ENCODE results near the gene LTBP1. TPM values are rescaled to one million over a fixed set of nuclear protein-coding genes. Genes with fewer than 3 reads are reported as not detected.

Gene LTBP1
- total RNA-seq, 1 experiment from 2014 or later, result 28.5 TPM

DNA sequence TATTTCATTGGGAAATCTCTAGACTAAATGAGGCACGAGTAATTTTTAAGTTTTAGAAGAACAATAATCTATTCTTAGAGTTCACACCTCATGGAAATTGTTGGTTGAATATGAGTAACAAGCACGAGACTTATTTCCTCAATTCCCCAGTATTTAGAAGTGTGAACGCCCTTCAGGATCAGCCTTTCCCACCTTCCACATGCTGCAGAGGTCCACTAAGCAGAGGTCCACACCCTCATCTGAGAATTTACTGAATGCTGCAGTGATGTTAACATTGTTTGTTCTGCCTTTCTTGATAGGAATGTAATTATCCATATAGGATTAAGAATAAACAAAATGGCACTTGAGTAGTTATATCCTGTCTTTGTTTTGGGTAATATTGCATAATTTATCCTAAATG, 41.8 kb downstream of the LTBP1 start:
- Histone ChIP-seq H3K9me3 (ENCODE audit: control insufficient read depth, low read depth, low read length) (no peaks in the 10 kb centered on the region), H2BK20ac (ENCODE audit: low read depth, low read length, poor library complexity, severe bottlenecking) (no peak overlapping the region), H3K14ac (ENCODE audit: insufficient read depth, low read length) (no peak overlapping the region), H2AFZ (ENCODE audit: low read length) (no peak overlapping the region), H3K4me2 (ENCODE audit: insufficient read depth, insufficient read length, low read length) (no peak overlapping the region), H3K4me1 (ENCODE audit: insufficient read depth, low read length) (no peaks in the 10 kb centered on the region), H4K8ac (replicated peaks; ENCODE audit: insufficient read length, low read depth, low read length) (no peak overlapping the region), H3K23me2 (ENCODE audit: insufficient read length, low read depth, low read length, poor library complexity, severe bottlenecking) (no peaks in the 10 kb centered on the region), H4K5ac (ENCODE audit: insufficient read length, low read depth, low read length) (no peak overlapping the region), H2BK15ac (ENCODE audit: low read depth, low read length) (no peak overlapping the region), H3K79me2 (ENCODE audit: insufficient read depth, low read length) (no peaks in the 10 kb centered on the region; the same call in 1 of the 2 replicates), H3K79me1 (ENCODE audit: insufficient read depth, low read depth, low read length, poor library complexity, severe bottlenecking) (no peaks in the 10 kb centered on the region), H3K27me3 (ENCODE audit: insufficient read depth, low read length) (no peaks in the 10 kb centered on the region), H3K18ac (ENCODE audit: insufficient read length, low read depth, low read length) (no peak overlapping the region), H4K20me1 (ENCODE audit: control insufficient read depth, insufficient read depth, insufficient read length) (no peaks in the 10 kb centered on the region), H3K4ac (ENCODE audit: low read depth, low read length) (no peak overlapping the region), H3K9ac (ENCODE audit: extremely low read depth, insufficient read length, low read length) (no peak overlapping the region), H3T11ph (ENCODE audit: low read length) (no peak overlapping the region), H2BK5ac (ENCODE audit: insufficient read length, low read length) (no peak overlapping the region), H3K56ac (ENCODE audit: insufficient read length, low read depth, low read length) (no peak overlapping the region), H2AK5ac (ENCODE audit: insufficient read length, low read length) (no peak overlapping the region), H4K91ac (ENCODE audit: insufficient read length, low read depth, low read length) (no peak overlapping the region), H3K23ac (ENCODE audit: insufficient read length, low read depth, low read length) (no peak overlapping the region), H2BK12ac (ENCODE audit: insufficient read length, low read depth, low read length) (no peak overlapping the region), H3K27ac (ENCODE audit: insufficient read length, low read depth, low read length) (no peak overlapping the region), H2BK120ac (ENCODE audit: low read depth, low read length, poor library complexity, severe bottlenecking) (no peak overlapping the region)
- no peaks in the 10 kb centered on the region for H3K27me3 Mint-ChIP-seq (ENCODE audit: low read depth)
- peaks cover 0 to 2% of the 10 kb centered on the region in 2 experiments; a peak in 1 of 5 replicates for H3K9me3 Mint-ChIP-seq
- no peak for DNase-seq
- H3K27ac Mint-ChIP-seq, result no peak overlapping the region
- no CpG with 5 or more reads among the region's 3 CpGs for WGBS (ENCODE audit: extremely low coverage, insufficient read length, low lambda C conversion rate)
- TF ChIP-seq, protein P1, sequence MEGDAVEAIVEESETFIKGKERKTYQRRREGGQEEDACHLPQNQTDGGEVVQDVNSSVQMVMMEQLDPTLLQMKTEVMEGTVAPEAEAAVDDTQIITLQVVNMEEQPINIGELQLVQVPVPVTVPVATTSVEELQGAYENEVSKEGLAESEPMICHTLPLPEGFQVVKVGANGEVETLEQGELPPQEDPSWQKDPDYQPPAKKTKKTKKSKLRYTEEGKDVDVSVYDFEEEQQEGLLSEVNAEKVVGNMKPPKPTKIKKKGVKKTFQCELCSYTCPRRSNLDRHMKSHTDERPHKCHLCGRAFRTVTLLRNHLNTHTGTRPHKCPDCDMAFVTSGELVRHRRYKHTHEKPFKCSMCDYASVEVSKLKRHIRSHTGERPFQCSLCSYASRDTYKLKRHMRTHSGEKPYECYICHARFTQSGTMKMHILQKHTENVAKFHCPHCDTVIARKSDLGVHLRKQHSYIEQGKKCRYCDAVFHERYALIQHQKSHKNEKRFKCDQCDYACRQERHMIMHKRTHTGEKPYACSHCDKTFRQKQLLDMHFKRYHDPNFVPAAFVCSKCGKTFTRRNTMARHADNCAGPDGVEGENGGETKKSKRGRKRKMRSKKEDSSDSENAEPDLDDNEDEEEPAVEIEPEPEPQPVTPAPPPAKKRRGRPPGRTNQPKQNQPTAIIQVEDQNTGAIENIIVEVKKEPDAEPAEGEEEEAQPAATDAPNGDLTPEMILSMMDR (conservative IDR thresholded peaks at IDR 0.05), result no peak
- no peak overlapping the region for H3K4me3 Mint-ChIP-seq
- peaks cover 0 to 5% (median 3%) of the 10 kb centered on the region in 3 experiments; a peak in 3 of 7 replicates for H3K36me3 Mint-ChIP-seq (ENCODE audit: insufficient read depth in 1 of 3, low read depth in 3 of 3)
- H3K4me1 Mint-ChIP-seq, result peaks cover 0 to 5% of the 10 kb centered on the region in 2 experiments; a peak in 2 of 4 replicates
